Sciatic nerve (tissue), 2 donors: Measurements from ENCODE around the gene TRIM69. TPM values are rescaled to one million over a fixed set of nuclear protein-coding genes. Genes with fewer than 3 reads are reported as not detected.
"Not testable (repeated sequence)": the region's sequence is repeated elsewhere in the genome, so short reads cannot be mapped to it uniquely, and the experiment has no call there.

Experiments used
- ATAC-seq: fragments of 200-7000 bp; cut with Tn5 transposase; one replicate; pipeline ENCODE4 v1.9.1; 2020; ENCODE audit warnings: mild to moderate bottlenecking, moderate library complexity
- DNase-seq: peaks from one replicate; pipeline ENCODE4 v3.0.0-alpha.2; 2020; ENCODE audit warnings: low spot score
- intact Hi-C: fragments of 100-400 bp; cut with DNase I; formaldehyde crosslinking; loops from one replicate; pipeline ENCODE4 v1.14.2; 2022
- total RNA-seq: library from RNA; stranded (reverse); fragmentation: NEBNext Ultra II Directional; extraction: Animal tissue kit (Norgen Biotek cat#: 25700); gene quantifications from one replicate; pipeline ENCODE4 v1.2.1, GENCODE V29; 2021
- donor health status: DM: no; HTN: no; CAD: no.
- donor health status: DM: no; HTN: no; CAD: no.

TRIM69 gene
- total RNA-seq, 1 donor from 2014 or later = 28.0 TPM

GRCh38 chr15:44729408-44730127, 6.8 kb upstream of the TRIM69 start:
- intact Hi-C loops = no loop called here

GRCh38 chr15:44734839-44735481, 1.4 kb upstream of the TRIM69 start:
- no peak for ATAC-seq
- intact Hi-C loops = no loop called here
- no peak for DNase-seq

More at GRCh38 chr15:44729408-44730127, 6.8 kb upstream of the TRIM69 start:
- DNase-seq = peak; percentile 69
- peak; percentile 39 for ATAC-seq

- no peak for DNase-seq
- ATAC-seq = peak; percentile 63
- intact Hi-C loops = no loop called here
Observed at GRCh38 chr15:44735482-44736180, 697 bp upstream of the TRIM69 start.

- intact Hi-C loops = no loop called here
- DNase-seq = no peak
- ATAC-seq = peak; percentile 73
Observed at GRCh38 chr15:44738340-44738984, 2.1 kb downstream of the TRIM69 start.

- DNase-seq, ATAC-seq, intact Hi-C loops: not testable (repeated sequence)
Observed at GRCh38 chr15:44739222-44739847, 3.0 kb downstream of the TRIM69 start.

- intact Hi-C loops, DNase-seq, ATAC-seq: not testable (repeated sequence)
Observed at GRCh38 chr15:44743454-44743853, 7.1 kb downstream of the TRIM69 start.

GRCh38 chr15:44753345-44753744, 17.0 kb downstream of the TRIM69 start:
- ATAC-seq (no peak), DNase-seq (no peak)
- intact Hi-C loops = no loop called here

- DNase-seq (no peak), ATAC-seq (no peak)
- intact Hi-C loops = no loop called here
Observed at GRCh38 chr15:44763187-44763586, 26.9 kb downstream of the TRIM69 start.

- intact Hi-C loops = no loop called here
Observed at GRCh38 chr15:44763848-44764247, 27.5 kb downstream of the TRIM69 start.

GRCh38 chr15:44765036-44765435, 28.7 kb downstream of the TRIM69 start:
- intact Hi-C loops = no loop called here
- DNase-seq = no peak
- no peak for ATAC-seq

More at GRCh38 chr15:44763848-44764247, 27.5 kb downstream of the TRIM69 start:
- ATAC-seq = no peak
- no peak for DNase-seq

GRCh38 chr15:44769521-44769920, 33.2 kb downstream of the TRIM69 start:
- ATAC-seq (no peak), DNase-seq (no peak)
- intact Hi-C loops = no loop called here

- intact Hi-C loops, DNase-seq, ATAC-seq: not testable (repeated sequence)
Observed at GRCh38 chr15:44770715-44771114, 34.4 kb downstream of the TRIM69 start.

GRCh38 chr15:44775953-44776352, 39.6 kb downstream of the TRIM69 start:
- DNase-seq = no peak
- intact Hi-C loops = no loop called here
- ATAC-seq = no peak

GRCh38 chr15:44779761-44780160, 43.4 kb downstream of the TRIM69 start:
- DNase-seq (no peak), ATAC-seq (no peak)
- intact Hi-C loops = no loop called here

GRCh38 chr15:44780608-44781007, 44.3 kb downstream of the TRIM69 start:
- intact Hi-C loops = no loop called here
- ATAC-seq = no peak
- DNase-seq = no peak

GRCh38 chr15:44781128-44781810, 44.9 kb downstream of the TRIM69 start:
- DNase-seq (no peak), ATAC-seq (no peak)
- intact Hi-C loops = no loop called here

- DNase-seq = no peak
- intact Hi-C loops = no loop called here
- ATAC-seq = no peak
Observed at GRCh38 chr15:44782516-44782915, 46.2 kb downstream of the TRIM69 start.

- intact Hi-C loops, DNase-seq, ATAC-seq: not testable (repeated sequence)
Observed at GRCh38 chr15:44784918-44785274, 48.6 kb downstream of the TRIM69 start.
